ENCODE results near the gene RAPH1. TPM values are rescaled to one million over a fixed set of nuclear protein-coding genes. Genes with fewer than 3 reads are reported as not detected.

Gene RAPH1
- total RNA-seq, 1 experiment from 2014 or later, result 126 TPM

GRCh38 chr2:203438528-203438927 is 96.6 kb downstream of the RAPH1 start:
- intact Hi-C loops (cut with micrococcal nuclease; ENCODE audit: unreplicated experiment), result no loop called here
- Mint-ChIP-seq H3K9me3 (ENCODE audit: low read depth, unreplicated experiment) (no peaks in the 10 kb centered on the region), H3K4me1 (ENCODE audit: low read depth, unreplicated experiment) (peaks cover 20% of the 10 kb centered on the region), H3K4me3 (ENCODE audit: low read depth, unreplicated experiment) (no peak overlapping the region), H3K36me3 (ENCODE audit: insufficient read depth, unreplicated experiment) (peaks cover 63% of the 10 kb centered on the region), H3K27me3 (ENCODE audit: unreplicated experiment) (no peaks in the 10 kb centered on the region), H3K27ac (ENCODE audit: unreplicated experiment) (no peak overlapping the region)
- CTCF ChIA-PET, result no interaction called here
- no TSS peak for BruUV-seq (replicated peaks)
- DNase-seq, result no peak
- no peak for TF ChIP-seq CTCF (IDR thresholded peaks at IDR 0.05; ENCODE audit: unreplicated experiment)

GRCh38 chr2:203437511-203437910 is 97.6 kb downstream of the RAPH1 start:
- no TSS peak for BruUV-seq (replicated peaks)
- no peak for DNase-seq
- peaks cover 20% of the 10 kb centered on the region for H3K4me1 Mint-ChIP-seq (ENCODE audit: low read depth, unreplicated experiment)

GRCh38 chr2:203436496-203436895 is 98.6 kb downstream of the RAPH1 start:
- DNase-seq, result no peak
- Mint-ChIP-seq H3K4me3 (ENCODE audit: low read depth, unreplicated experiment) (no peak overlapping the region), H3K27me3 (ENCODE audit: unreplicated experiment) (no peaks in the 10 kb centered on the region), H3K9me3 (ENCODE audit: low read depth, unreplicated experiment) (no peaks in the 10 kb centered on the region), H3K27ac (ENCODE audit: unreplicated experiment) (no peak overlapping the region), H3K36me3 (ENCODE audit: insufficient read depth, unreplicated experiment) (peaks cover 72% of the 10 kb centered on the region), H3K4me1 (ENCODE audit: low read depth, unreplicated experiment) (peaks cover 20% of the 10 kb centered on the region)
- no TSS peak for BruUV-seq (replicated peaks)
- intact Hi-C loops (cut with micrococcal nuclease; ENCODE audit: unreplicated experiment), result no loop called here
- CTCF ChIA-PET, result interaction anchor here (1.2 kb wide), 1 partner anchor 45 kb away, joined by 3 read pairs; no protein-coding TSS in a partner anchor
- no peak for TF ChIP-seq CTCF (IDR thresholded peaks at IDR 0.05; ENCODE audit: unreplicated experiment)

More at GRCh38 chr2:203437511-203437910, 97.6 kb downstream of the RAPH1 start:
- Mint-ChIP-seq H3K27ac (ENCODE audit: unreplicated experiment) (no peak overlapping the region), H3K9me3 (ENCODE audit: low read depth, unreplicated experiment) (no peaks in the 10 kb centered on the region), H3K27me3 (ENCODE audit: unreplicated experiment) (no peaks in the 10 kb centered on the region), H3K36me3 (ENCODE audit: insufficient read depth, unreplicated experiment) (peaks cover 66% of the 10 kb centered on the region), H3K4me3 (ENCODE audit: low read depth, unreplicated experiment) (no peak overlapping the region)
- TF ChIP-seq CTCF (IDR thresholded peaks at IDR 0.05; ENCODE audit: unreplicated experiment), result no peak
- CTCF ChIA-PET, result interaction anchor here (0.5 kb wide), 1 partner anchor 435 kb away, joined by 3 read pairs; no protein-coding TSS in a partner anchor
- intact Hi-C loops (cut with micrococcal nuclease; ENCODE audit: unreplicated experiment), result no loop called here

- intact Hi-C loops (cut with micrococcal nuclease; ENCODE audit: unreplicated experiment), result no loop called here
- Mint-ChIP-seq H3K27ac (ENCODE audit: unreplicated experiment) (no peak overlapping the region), H3K4me1 (ENCODE audit: low read depth, unreplicated experiment) (peaks cover 5% of the 10 kb centered on the region), H3K9me3 (ENCODE audit: low read depth, unreplicated experiment) (no peaks in the 10 kb centered on the region), H3K36me3 (ENCODE audit: insufficient read depth, unreplicated experiment) (peaks cover 75% of the 10 kb centered on the region), H3K27me3 (ENCODE audit: unreplicated experiment) (no peaks in the 10 kb centered on the region), H3K4me3 (ENCODE audit: low read depth, unreplicated experiment) (no peak overlapping the region)
- no peak for DNase-seq
- no TSS peak for BruUV-seq (replicated peaks)
- no peak for TF ChIP-seq CTCF (IDR thresholded peaks at IDR 0.05; ENCODE audit: unreplicated experiment)
- CTCF ChIA-PET, result no interaction called here
Observed at GRCh38 chr2:203432811-203433210, 102.3 kb downstream of the RAPH1 start.

Measured in Calu3 (cell line).